Ramos (cell line): Measurements from ENCODE around the gene CDY1.
"Not testable (repeated sequence)": the region's sequence is repeated elsewhere in the genome, so short reads cannot be mapped to it uniquely, and the experiment has no call there.

Source experiments
- in situ Hi-C: fragments of 300-500 bp; cut with MboI; formaldehyde crosslinking; loops from one replicate; pipeline ENCODE4 v1.14.3; 2022; ENCODE audit warnings: low sequenced_read_pairs; ENCODE audit not compliant: unreplicated experiment

The CDY1 gene, protein sequence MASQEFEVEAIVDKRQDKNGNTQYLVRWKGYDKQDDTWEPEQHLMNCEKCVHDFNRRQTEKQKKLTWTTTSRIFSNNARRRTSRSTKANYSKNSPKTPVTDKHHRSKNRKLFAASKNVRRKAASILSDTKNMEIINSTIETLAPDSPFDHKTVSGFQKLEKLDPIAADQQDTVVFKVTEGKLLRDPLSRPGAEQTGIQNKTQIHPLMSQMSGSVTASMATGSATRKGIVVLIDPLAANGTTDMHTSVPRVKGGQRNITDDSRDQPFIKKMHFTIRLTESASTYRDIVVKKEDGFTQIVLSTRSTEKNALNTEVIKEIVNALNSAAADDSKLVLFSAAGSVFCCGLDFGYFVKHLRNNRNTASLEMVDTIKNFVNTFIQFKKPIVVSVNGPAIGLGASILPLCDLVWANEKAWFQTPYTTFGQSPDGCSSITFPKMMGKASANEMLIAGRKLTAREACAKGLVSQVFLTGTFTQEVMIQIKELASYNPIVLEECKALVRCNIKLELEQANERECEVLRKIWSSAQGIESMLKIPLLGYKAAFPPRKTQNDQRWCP

GRCh38 chrY:25621817-25622216, at the start of gene CDY1:
Gene CDY1, plus strand, starts transcription at chrY:25622117. Its CDS starts 326 bp downstream, at chrY:25622443.
- in situ Hi-C loops, result not testable (repeated sequence)

DNA sequence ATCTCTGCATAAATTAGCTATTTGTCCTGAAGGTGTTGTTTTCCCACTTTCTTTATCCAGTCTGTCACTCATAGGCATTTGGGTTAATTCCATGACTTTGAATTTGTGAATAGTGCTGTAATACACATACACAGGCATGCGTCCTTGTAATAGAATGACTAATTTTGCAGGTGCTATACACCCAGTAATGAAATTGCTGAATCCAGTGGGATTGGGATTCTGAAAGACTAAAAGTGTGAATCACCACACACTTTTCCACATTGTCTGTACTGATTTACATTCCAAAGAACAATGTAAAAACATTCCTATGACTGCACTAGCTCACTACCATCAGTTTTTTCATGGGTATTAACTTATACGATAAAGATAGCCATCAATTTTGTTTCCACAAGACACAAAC, 28.6 kb upstream of the CDY1 start:
- in situ Hi-C loops, result not testable (repeated sequence)

DNA sequence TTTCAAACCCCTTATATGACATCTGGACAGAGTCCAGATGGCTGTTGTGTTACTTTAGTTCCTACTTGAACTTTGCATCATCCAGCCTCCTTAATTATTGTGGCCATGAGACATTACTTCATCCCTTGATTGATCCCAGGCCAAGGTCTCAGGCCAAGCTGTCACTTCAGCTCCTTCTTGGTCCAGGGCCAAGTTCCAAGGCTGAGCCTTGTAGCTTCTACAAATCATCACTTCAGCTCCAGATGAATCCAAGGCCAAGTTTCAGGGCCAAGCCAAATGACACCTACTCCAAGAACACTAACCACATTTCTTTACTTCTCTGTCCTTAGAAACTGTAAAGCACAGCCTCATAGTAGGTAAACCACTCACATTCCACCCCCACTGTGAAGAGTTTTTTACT, 1.7 kb upstream of the CDY1 start:
- in situ Hi-C loops, result not testable (repeated sequence)

DNA sequence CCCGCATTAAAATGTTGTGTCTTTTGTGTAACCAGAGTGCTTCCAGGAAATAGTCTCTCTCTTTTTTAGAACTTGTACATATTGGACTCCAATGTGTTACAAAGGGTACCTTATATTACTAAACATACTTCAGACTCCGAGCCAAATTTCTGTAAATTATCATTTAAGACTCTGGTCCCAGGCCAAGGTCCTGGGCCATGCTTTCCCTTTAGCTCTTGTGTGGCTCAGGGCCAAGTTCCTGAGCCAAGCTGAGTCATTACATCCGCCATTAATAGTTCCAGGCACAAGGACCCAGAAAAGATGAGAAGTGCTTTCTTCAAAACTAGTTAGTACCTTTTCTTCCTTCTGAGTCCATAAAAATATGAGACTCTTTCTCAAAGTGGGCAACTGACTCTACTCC, 4.6 kb downstream of the CDY1 start:
- in situ Hi-C loops, result not testable (repeated sequence)

DNA sequence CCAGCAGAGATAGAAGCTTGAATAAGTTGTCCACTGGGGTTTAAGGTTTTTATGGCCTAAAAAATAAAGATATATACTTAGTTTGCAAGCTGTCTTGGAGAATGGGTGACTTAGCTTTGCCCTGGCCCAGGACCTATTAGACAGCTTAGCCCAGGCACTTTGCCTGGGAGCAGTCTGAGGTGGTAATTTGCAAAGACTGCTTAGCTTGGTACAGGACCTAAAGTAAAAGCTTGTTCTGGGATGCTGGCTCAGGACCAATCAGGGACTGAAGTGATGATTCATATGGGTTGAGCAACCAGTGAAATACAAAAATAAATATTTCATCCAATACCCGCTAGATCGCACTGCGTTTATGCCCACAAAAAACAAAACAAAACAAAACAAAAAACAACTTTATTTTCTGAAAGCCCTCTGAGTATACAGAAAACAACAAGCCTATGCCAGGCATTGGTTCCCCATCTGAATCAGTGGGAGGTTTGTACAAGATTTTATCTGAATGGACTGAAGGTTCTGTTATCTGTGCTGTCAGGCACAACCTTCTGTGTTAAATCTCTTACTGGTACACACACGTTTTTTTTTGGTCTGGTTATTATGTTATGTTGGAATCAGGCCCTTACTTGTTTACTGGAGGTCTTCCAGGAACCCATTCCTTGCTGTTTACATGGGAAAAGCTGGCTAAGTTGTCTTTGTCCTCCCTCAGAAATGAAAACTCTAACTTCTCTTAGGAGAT, 8.6 kb downstream of the CDY1 start:
- in situ Hi-C loops, result not testable (repeated sequence)

DNA sequence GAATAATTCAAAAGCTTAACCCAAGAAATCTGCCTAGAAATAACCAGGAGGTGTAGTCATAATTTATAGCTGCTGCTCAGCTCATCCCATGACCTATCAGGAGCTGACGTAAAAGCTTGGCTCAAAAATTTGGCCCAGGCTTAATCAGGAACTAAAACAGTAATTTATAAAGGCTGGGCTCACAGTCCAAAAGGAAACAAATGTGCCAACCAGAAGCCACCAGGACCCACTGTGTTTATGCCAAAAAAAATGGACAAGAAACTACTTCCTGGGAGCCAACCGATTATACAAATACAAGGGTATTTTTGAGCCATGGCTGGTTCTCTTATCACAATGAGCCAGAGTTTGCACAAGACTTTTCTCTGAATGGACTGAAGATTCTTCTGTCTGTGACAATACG, 17.9 kb downstream of the CDY1 start:
- in situ Hi-C loops, result not testable (repeated sequence)

GRCh38 chrY:25643024-25643915, 21.4 kb downstream of the CDY1 start:
- in situ Hi-C loops, result not testable (repeated sequence)
